HEK293T (cell line): ENCODE data around the gene VENTX.

ENCODE experiments used
- CTCF ChIA-PET: fragments of 350-600 bp; formaldehyde crosslinking; extraction: SDS; loops from one replicate; lab custom pipeline; 2021; ENCODE audit warnings: antibody characterized with exemption, inconsistent platforms; lab: Yijun Ruan, JAX
- POLR2A ChIA-PET: fragments of 350-600 bp; formaldehyde crosslinking; extraction: SDS; loops from one replicate; lab custom pipeline; 2020; ENCODE audit warnings: antibody characterized with exemption, inconsistent platforms; lab: Yijun Ruan, JAX
- DNase-seq: peaks from one replicate; pipeline ENCODE4 v3.0.0; 2012; ENCODE audit warnings: mixed read lengths; ENCODE audit errors: extremely low spot score
- ARNT ChIP-seq: fragments of 450-650 bp; IDR thresholded peaks from 2 replicates; pipeline ENCODE4 v1.6.1; 2017; ENCODE audit warnings: mild to moderate bottlenecking
- BHLHE40 ChIP-seq: fragments of 450-650 bp; IDR thresholded peaks from 2 replicates; pipeline ENCODE4 v1.6.1; 2016; ENCODE audit warnings: mild to moderate bottlenecking, moderate library complexity, borderline replicate concordance
- CTBP1 ChIP-seq: fragments of 450-650 bp; IDR thresholded peaks from 2 replicates; pipeline ENCODE4 v1.6.1; 2016; ENCODE audit warnings: borderline replicate concordance
- ELF4 ChIP-seq: fragments of 450-650 bp; IDR thresholded peaks from 2 replicates; pipeline ENCODE4 v1.6.1; 2017; ENCODE audit warnings: antibody characterized with exemption
- FOXA1 ChIP-seq: fragments of 450-650 bp; IDR thresholded peaks from 2 replicates; pipeline ENCODE4 v1.6.1; 2016; ENCODE audit warnings: mild to moderate bottlenecking
- FOXK2 ChIP-seq: fragments of 450-650 bp; IDR thresholded peaks from 2 replicates; pipeline ENCODE4 v1.6.1; 2016; ENCODE audit warnings: mild to moderate bottlenecking
- FOXM1 ChIP-seq: fragments of 450-650 bp; IDR thresholded peaks from 2 replicates; pipeline ENCODE4 v1.6.1; 2017; ENCODE audit warnings: mild to moderate bottlenecking, borderline replicate concordance
- HDGF ChIP-seq: fragments of 450-650 bp; IDR thresholded peaks from 2 replicates; pipeline ENCODE4 v1.6.1; 2017; ENCODE audit warnings: antibody characterized with exemption, borderline replicate concordance
- L3MBTL2 ChIP-seq: fragments of 450-650 bp; conservative IDR thresholded peaks from 2 replicates; pipeline ENCODE4 v1.6.1; 2016; ENCODE audit warnings: mild to moderate bottlenecking
- LEF1 ChIP-seq: fragments of 450-650 bp; IDR thresholded peaks from 2 replicates; pipeline ENCODE4 v1.6.1; 2017; ENCODE audit warnings: mild to moderate bottlenecking, borderline replicate concordance
- NFRKB ChIP-seq: fragments of 450-650 bp; IDR thresholded peaks from 2 replicates; pipeline ENCODE4 v1.6.1; 2016; ENCODE audit warnings: mild to moderate bottlenecking, moderate library complexity
- PKNOX1 ChIP-seq: fragments of 450-650 bp; IDR thresholded peaks from 2 replicates; pipeline ENCODE4 v1.6.1; 2016
- SP1 ChIP-seq: fragments of 450-650 bp; IDR thresholded peaks from 2 replicates; pipeline ENCODE4 v1.6.1; 2017
- SUZ12 ChIP-seq: fragments of 450-650 bp; IDR thresholded peaks from 2 replicates; pipeline ENCODE4 v1.6.1; 2016; ENCODE audit warnings: mild to moderate bottlenecking
- TARDBP ChIP-seq: fragments of 450-650 bp; IDR thresholded peaks from 2 replicates; pipeline ENCODE4 v1.6.1; 2016
- ZNF384 ChIP-seq: fragments of 450-650 bp; IDR thresholded peaks from 2 replicates; pipeline ENCODE4 v1.6.1; 2016

Gene VENTX

GRCh38 chr10:133257489-133258065, 19.9 kb downstream of the VENTX start:
- TF ChIP-seq TARDBP (no peak), L3MBTL2 (peak; percentile 51; the same call in 1 of the 2 replicates), CTBP1 (no peak), HDGF (no peak), NFRKB (no peak)
- CTCF ChIA-PET = interaction anchor here (0.8 to 1.6 kb wide), 2 partner anchors 11 to 114 kb away, joined by 3 to 7 read pairs; no protein-coding TSS in a partner anchor
- peak; percentile 54 for DNase-seq
- POLR2A ChIA-PET = interaction anchor here (0.8 to 1.1 kb wide), 2 partner anchors 38 to 114 kb away, joined by 3 read pairs; no protein-coding TSS in a partner anchor

GRCh38 chr10:133258066-133258817, 20.6 kb downstream of the VENTX start:
- POLR2A ChIA-PET = interaction anchor here (0.8 to 1.1 kb wide), 2 partner anchors 39 to 115 kb away, joined by 3 read pairs; no protein-coding TSS in a partner anchor
- DNase-seq = no peak
- CTCF ChIA-PET = interaction anchor here (0.8 to 1.6 kb wide), 2 partner anchors 11 to 115 kb away, joined by 3 to 7 read pairs; no protein-coding TSS in a partner anchor
- no peak for TF ChIP-seq PKNOX1
- no peak for TF ChIP-seq ELF4
- TF ChIP-seq FOXM1 = no peak
- TF ChIP-seq SP1 = no peak
- TF ChIP-seq CTBP1 = no peak
- no peak for TF ChIP-seq ARNT
- TF ChIP-seq HDGF = no peak
- TF ChIP-seq FOXK2 = no peak
- TF ChIP-seq L3MBTL2 = no peak
- no peak for TF ChIP-seq BHLHE40
- TF ChIP-seq TARDBP = no peak
- no peak for TF ChIP-seq ZNF384
- TF ChIP-seq NFRKB = no peak
- TF ChIP-seq LEF1 = no peak
- TF ChIP-seq FOXA1 = no peak
- TF ChIP-seq SUZ12 = no peak

- POLR2A ChIA-PET = no interaction called here
- DNase-seq = no peak
- TF ChIP-seq FOXA1 (no peak), SP1 (no peak), ZNF384 (no peak), BHLHE40 (no peak), TARDBP (no peak), PKNOX1 (no peak), SUZ12 (no peak), FOXK2 (no peak), ARNT (no peak), ELF4 (no peak), FOXM1 (no peak), CTBP1 (no peak), LEF1 (no peak), L3MBTL2 (no peak), NFRKB (no peak)
- CTCF ChIA-PET = no interaction called here
These were observed 21.4 kb downstream of the VENTX start for GRCh38 chr10:133258818-133259601.

GRCh38 chr10:133259602-133259989, 21.9 kb downstream of the VENTX start:
- CTCF ChIA-PET = interaction anchor here (0.6 kb wide), 1 partner anchor 1125 kb away, joined by 3 read pairs; no protein-coding TSS in a partner anchor
- POLR2A ChIA-PET = no interaction called here
- TF ChIP-seq NFRKB = no peak
- TF ChIP-seq FOXM1 = no peak
- TF ChIP-seq ARNT = no peak
- TF ChIP-seq CTBP1 = no peak
- TF ChIP-seq LEF1 = no peak
- TF ChIP-seq HDGF = no peak
- TF ChIP-seq L3MBTL2 = no peak
- no peak for TF ChIP-seq FOXK2
- DNase-seq = no peak

- POLR2A ChIA-PET = interaction anchor here (0.9 to 1.0 kb wide), 2 partner anchors 15 to 118 kb away, joined by 3 to 4 read pairs; no protein-coding TSS in a partner anchor
- DNase-seq = peak; percentile 61
- CTCF ChIA-PET = no interaction called here
- TF ChIP-seq FOXM1 (no peak), FOXK2 (no peak), ELF4 (no peak), FOXA1 (no peak), NFRKB (no peak), SUZ12 (no peak), PKNOX1 (no peak), SP1 (no peak), TARDBP (no peak), CTBP1 (no peak), HDGF (no peak), ARNT (no peak), ZNF384 (no peak), BHLHE40 (no peak), L3MBTL2 (no peak), LEF1 (no peak)
These were observed 23.5 kb downstream of the VENTX start for GRCh38 chr10:133260895-133261725.
